Raji (cell line): ENCODE data around the gene HDHD5.

Source experiments
- POLR2A ChIP-seq: IDR thresholded peaks from 2 replicates; pipeline ENCODE4 v1.6.1; 2011; ENCODE audit warnings: low read depth, low read length, control low read depth; ENCODE audit not compliant: insufficient read depth

The HDHD5 gene

GRCh38 chr22:17167486-17167885, 8.4 kb upstream of the HDHD5 start:
- no peak for TF ChIP-seq POLR2A

- no peak for TF ChIP-seq POLR2A
Observed at GRCh38 chr22:17164392-17165024, 5.4 kb upstream of the HDHD5 start.

GRCh38 chr22:17162731-17163130, 3.7 kb upstream of the HDHD5 start:
- TF ChIP-seq POLR2A = no peak

GRCh38 chr22:17161991-17162390, 2.9 kb upstream of the HDHD5 start:
- TF ChIP-seq POLR2A = no peak

GRCh38 chr22:17159504-17159951, 451 bp upstream of the HDHD5 start:
- TF ChIP-seq POLR2A = no peak

GRCh38 chr22:17158176-17158567, 905 bp downstream of the HDHD5 start:
- no peak for TF ChIP-seq POLR2A

GRCh38 chr22:17157714-17158113, 1.4 kb downstream of the HDHD5 start:
- TF ChIP-seq POLR2A = no peak

GRCh38 chr22:17155941-17156340, 3.1 kb downstream of the HDHD5 start:
- no peak for TF ChIP-seq POLR2A

- TF ChIP-seq POLR2A = no peak
Observed at GRCh38 chr22:17152971-17153370, 6.1 kb downstream of the HDHD5 start.

GRCh38 chr22:17152340-17152739, 6.7 kb downstream of the HDHD5 start:
- no peak for TF ChIP-seq POLR2A

- no peak for TF ChIP-seq POLR2A
Observed at GRCh38 chr22:17149076-17149815, 9.8 kb downstream of the HDHD5 start.

GRCh38 chr22:17145021-17145680, 13.9 kb downstream of the HDHD5 start:
- TF ChIP-seq POLR2A = no peak

GRCh38 chr22:17143826-17144225, 15.3 kb downstream of the HDHD5 start:
- no peak for TF ChIP-seq POLR2A

GRCh38 chr22:17143101-17143500, 16.0 kb downstream of the HDHD5 start:
- no peak for TF ChIP-seq POLR2A

GRCh38 chr22:17140826-17141766, 18.0 kb downstream of the HDHD5 start:
- no peak for TF ChIP-seq POLR2A
